Measurements from ENCODE around the gene BCAS1.

DNA sequence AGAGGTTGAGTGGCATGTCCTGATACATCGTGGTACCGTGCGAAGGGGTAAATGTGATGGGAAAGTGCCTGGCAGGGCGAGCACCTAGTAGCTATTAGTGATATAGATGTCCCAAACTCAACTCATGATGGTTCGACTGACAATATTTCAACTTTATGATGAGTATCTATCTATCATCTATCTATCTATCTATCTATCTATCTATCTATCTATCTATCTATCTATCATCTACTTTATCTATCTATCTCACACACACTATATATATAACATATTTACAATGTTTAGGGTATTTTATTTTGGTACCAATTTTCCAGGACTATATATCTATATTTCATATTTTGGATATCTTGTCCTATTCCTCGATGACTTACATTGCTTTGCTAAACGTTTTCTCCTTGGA, 5.5 kb downstream of the BCAS1 start:
- TF ChIP-seq, protein P1, sequence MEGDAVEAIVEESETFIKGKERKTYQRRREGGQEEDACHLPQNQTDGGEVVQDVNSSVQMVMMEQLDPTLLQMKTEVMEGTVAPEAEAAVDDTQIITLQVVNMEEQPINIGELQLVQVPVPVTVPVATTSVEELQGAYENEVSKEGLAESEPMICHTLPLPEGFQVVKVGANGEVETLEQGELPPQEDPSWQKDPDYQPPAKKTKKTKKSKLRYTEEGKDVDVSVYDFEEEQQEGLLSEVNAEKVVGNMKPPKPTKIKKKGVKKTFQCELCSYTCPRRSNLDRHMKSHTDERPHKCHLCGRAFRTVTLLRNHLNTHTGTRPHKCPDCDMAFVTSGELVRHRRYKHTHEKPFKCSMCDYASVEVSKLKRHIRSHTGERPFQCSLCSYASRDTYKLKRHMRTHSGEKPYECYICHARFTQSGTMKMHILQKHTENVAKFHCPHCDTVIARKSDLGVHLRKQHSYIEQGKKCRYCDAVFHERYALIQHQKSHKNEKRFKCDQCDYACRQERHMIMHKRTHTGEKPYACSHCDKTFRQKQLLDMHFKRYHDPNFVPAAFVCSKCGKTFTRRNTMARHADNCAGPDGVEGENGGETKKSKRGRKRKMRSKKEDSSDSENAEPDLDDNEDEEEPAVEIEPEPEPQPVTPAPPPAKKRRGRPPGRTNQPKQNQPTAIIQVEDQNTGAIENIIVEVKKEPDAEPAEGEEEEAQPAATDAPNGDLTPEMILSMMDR (conservative IDR thresholded peaks at IDR 0.05) = no peak
- no peak for TF ChIP-seq ZFX (IDR thresholded peaks at IDR 0.05)

Measured in C4-2B (cell line).